ENCODE measurements around the gene FBXO46. TPM values are rescaled to one million over a fixed set of nuclear protein-coding genes. Genes with fewer than 3 reads are reported as not detected.

FBXO46 gene
- total RNA-seq, 2 donors from 2014 or later = 21.8 to 26.7 TPM

DNA sequence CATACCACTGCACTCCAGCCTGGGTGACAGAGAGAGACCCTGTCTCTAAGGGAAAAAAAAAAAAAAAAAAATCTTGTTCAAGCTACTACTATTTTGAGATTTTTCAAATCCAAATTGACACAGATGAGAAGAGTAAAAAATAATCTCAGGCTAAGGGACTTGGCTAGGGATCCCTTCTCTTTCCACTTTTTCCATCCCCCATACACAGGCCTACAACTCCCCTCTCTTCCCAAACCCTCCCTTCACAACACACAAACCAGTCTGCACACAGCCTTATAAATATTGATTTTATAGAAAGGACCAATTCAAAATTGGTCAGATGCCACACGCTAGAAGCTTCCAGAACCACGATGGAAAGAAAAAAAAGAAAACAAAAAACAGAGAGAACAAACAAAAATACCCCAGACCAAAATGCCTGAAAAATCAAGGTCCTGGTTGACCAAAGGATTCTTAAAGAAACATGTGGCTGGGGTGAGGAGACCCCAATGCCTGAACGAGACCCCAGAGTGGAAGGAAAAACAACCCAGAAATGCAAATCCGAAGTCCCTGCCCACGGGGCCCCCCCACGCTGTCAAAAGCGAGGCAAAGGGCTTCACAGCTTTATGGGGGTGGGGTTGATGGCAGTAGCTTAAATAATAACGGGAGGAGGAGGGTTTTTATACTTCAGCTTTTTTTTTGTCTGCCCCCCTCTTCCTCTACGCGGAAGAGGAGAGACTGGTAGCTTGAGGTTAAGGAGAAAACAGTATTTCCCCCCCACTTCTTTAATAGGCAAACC lies 20.2 kb downstream of the FBXO46 start:
- H3K36me3 ChIP-seq = peaks cover 4 to 5% of the 10 kb centered on the region in 2 donors
- no peak for DNase-seq (ENCODE audit: low spot score)
- no peaks in the 10 kb centered on the region for H3K4me1 ChIP-seq (replicated peaks)
- intact Hi-C loops (cut with DNase I) = no loop called here
- 58% methylated on average over 10 of the region's 10 CpGs for WGBS
- H3K27ac ChIP-seq = no peak overlapping the region
- H3K9me3 ChIP-seq = no peaks in the 10 kb centered on the region
- TF ChIP-seq, protein P1, sequence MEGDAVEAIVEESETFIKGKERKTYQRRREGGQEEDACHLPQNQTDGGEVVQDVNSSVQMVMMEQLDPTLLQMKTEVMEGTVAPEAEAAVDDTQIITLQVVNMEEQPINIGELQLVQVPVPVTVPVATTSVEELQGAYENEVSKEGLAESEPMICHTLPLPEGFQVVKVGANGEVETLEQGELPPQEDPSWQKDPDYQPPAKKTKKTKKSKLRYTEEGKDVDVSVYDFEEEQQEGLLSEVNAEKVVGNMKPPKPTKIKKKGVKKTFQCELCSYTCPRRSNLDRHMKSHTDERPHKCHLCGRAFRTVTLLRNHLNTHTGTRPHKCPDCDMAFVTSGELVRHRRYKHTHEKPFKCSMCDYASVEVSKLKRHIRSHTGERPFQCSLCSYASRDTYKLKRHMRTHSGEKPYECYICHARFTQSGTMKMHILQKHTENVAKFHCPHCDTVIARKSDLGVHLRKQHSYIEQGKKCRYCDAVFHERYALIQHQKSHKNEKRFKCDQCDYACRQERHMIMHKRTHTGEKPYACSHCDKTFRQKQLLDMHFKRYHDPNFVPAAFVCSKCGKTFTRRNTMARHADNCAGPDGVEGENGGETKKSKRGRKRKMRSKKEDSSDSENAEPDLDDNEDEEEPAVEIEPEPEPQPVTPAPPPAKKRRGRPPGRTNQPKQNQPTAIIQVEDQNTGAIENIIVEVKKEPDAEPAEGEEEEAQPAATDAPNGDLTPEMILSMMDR (IDR thresholded peaks at IDR 0.05) = no peak
- TF ChIP-seq POLR2A (IDR thresholded peaks at IDR 0.05) (no peak), POLR2AphosphoS5 (IDR thresholded peaks at IDR 0.05) (peak; percentile 22)
- no peak overlapping the region for H3K4me3 ChIP-seq
- no peaks in the 10 kb centered on the region for H3K27me3 ChIP-seq (replicated peaks; ENCODE audit: insufficient read depth)

DNA sequence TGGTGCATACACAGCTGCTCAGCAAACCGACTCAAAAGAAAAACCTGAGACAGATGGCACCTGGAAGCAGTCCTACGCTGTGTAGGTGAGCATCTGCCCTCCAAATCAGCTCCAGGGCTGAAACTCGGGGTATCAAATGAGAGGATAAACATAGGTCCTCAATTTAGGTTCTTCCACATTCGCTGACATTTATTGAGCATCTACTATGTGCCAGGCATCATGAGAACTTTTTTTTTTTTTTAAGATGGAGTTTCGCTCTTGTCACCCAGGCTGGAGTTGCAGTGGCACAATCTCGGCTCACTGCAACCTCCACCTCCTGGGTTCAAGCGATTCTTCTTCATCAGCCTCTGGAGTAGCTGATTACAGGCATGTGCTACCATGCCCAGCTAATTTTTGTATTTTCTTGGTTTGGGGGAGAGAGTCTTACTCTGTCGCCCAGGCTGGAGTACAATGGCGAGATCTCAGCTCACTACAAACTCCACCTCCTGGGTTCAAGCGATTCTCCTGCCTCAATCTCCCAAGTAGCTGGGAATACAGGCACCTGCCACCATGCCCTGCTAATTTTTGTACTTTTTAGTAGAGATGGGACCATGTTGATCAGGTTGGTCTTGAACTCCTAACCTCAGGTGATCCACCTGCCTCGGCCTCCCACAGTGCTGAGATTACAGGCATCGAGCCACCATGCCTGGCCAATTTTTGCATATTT lies 24.8 kb downstream of the FBXO46 start:
- TF ChIP-seq POLR2A (IDR thresholded peaks at IDR 0.05) (no peak), POLR2AphosphoS5 (IDR thresholded peaks at IDR 0.05) (no peak)
- TF ChIP-seq, protein P1 (IDR thresholded peaks at IDR 0.05) = no peak
- H3K4me1 ChIP-seq (replicated peaks) = no peaks in the 10 kb centered on the region
- WGBS = 90% methylated on average over 12 of the region's 12 CpGs
- intact Hi-C loops (cut with DNase I) = no loop called here
- no peak for DNase-seq (ENCODE audit: low spot score)
- no peaks in the 10 kb centered on the region for H3K9me3 ChIP-seq
- H3K4me3 ChIP-seq = no peak overlapping the region
- H3K27me3 ChIP-seq (replicated peaks; ENCODE audit: insufficient read depth) = no peaks in the 10 kb centered on the region
- H3K36me3 ChIP-seq = no peaks in the 10 kb centered on the region
- no peak overlapping the region for H3K27ac ChIP-seq

DNA sequence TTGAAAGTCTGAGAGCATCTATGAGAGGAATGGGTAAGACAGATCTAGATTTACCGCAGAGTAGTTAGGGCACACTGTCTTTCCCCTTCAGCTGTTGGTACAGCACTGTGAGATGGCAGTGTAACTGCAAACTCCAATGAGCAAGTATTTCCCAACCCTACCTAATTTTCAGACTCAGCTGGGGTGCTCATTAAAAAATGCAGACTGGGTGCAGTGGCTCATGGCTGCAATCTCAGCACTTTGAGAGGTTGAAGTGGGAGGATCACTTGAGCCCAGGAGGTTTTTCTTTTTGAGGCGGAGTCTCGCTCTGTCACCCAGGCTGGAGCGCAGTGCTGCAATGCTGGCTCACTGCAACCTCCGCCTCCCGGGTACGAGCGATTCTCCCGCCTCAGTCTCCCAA lies 25.6 kb downstream of the FBXO46 start:
- intact Hi-C loops (cut with DNase I) = no loop called here
- no peak for DNase-seq (ENCODE audit: low spot score)
- no peaks in the 10 kb centered on the region for H3K4me1 ChIP-seq (replicated peaks)
- no peaks in the 10 kb centered on the region for H3K9me3 ChIP-seq
- WGBS = 86% methylated on average over 9 of the region's 9 CpGs
- H3K27me3 ChIP-seq (replicated peaks; ENCODE audit: insufficient read depth) = no peaks in the 10 kb centered on the region
- TF ChIP-seq POLR2A (IDR thresholded peaks at IDR 0.05) (no peak), POLR2AphosphoS5 (IDR thresholded peaks at IDR 0.05) (no peak)
- TF ChIP-seq, protein P1 (IDR thresholded peaks at IDR 0.05) = no peak
- no peaks in the 10 kb centered on the region for H3K36me3 ChIP-seq
- no peak overlapping the region for H3K4me3 ChIP-seq
- H3K27ac ChIP-seq = no peak overlapping the region

DNA sequence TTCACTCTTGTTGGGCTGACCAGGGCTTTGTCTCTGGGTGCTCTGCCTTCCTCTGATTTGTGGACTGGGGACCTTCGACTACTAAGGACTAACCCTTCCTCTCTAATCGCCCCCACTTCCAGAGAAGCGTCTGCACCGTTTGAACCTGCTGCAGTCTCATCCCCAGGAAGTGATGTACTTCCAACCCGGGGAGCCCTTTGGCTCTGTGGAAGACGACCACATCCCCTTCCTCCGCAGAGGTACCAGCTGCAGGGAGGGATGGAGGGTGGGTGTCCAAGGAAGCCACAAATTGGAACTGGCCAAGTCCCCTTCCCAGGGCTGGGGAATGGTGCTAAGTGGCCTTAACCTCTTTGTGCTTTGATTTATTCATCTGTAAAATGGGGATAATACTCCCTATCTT lies 29.0 kb downstream of the FBXO46 start:
- Histone ChIP-seq H3K36me3 (no peaks in the 10 kb centered on the region), H3K27ac (no peak overlapping the region), H3K9me3 (no peaks in the 10 kb centered on the region), H3K4me3 (no peak overlapping the region), H3K27me3 (replicated peaks; ENCODE audit: insufficient read depth) (no peaks in the 10 kb centered on the region), H3K4me1 (replicated peaks) (no peaks in the 10 kb centered on the region)
- no peak for DNase-seq (ENCODE audit: low spot score)
- 86% methylated on average over 7 of the region's 7 CpGs for WGBS
- TF ChIP-seq POLR2AphosphoS5 (IDR thresholded peaks at IDR 0.05) (no peak), POLR2A (IDR thresholded peaks at IDR 0.05) (no peak)
- TF ChIP-seq, protein P1 (IDR thresholded peaks at IDR 0.05) = no peak
- intact Hi-C loops (cut with DNase I) = no loop called here
